Measurements from ENCODE around the gene SCLT1. TPM values are rescaled to one million over a fixed set of nuclear protein-coding genes. Genes with fewer than 3 reads are reported as not detected.
"Not testable (repeated sequence)": the region's sequence is repeated elsewhere in the genome, so short reads cannot be mapped to it uniquely, and the experiment has no call there.

The SCLT1 gene
- total and polyA plus RNA-seq, 2 of the 4 experiments (the other 2 are of a cell fraction): 4.9 to 7.7 TPM

DNA sequence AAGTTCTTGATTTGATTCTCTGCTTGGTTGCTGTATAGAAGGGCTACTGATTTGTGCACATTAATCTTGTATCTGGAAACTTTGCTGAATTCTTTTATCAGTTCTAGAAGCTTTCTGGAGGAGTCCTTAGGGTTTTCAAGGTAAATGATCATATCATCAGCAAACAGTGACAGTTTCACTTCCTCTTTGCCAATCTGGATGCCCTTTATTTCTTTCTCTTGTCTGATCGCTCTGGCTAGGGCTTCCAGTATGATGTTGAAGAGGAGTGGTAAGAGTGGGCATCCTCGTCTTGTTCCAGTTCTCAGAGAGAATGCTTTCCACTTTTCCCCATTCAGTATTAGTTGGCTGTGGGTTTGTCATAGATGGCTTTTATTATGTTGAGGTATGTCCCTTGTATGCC lies 23.8 kb downstream of the SCLT1 start:
- H3K4ac ChIP-seq (ENCODE audit: low read depth, low read length); H4K91ac ChIP-seq (ENCODE audit: insufficient read depth, low read depth, low read length); H4K5ac ChIP-seq (ENCODE audit: low read depth, low read length); H4K20me1 ChIP-seq (ENCODE audit: insufficient read depth, low read length); H2AFZ ChIP-seq (replicated peaks; ENCODE audit: low read length, poor library complexity); H3K4me3 ChIP-seq (ENCODE audit: insufficient read depth, low read depth, low read length); H2AK9ac ChIP-seq (replicated peaks; ENCODE audit: low read depth, low read length, poor library complexity); ATAC-seq (ENCODE audit: low read depth); H3K9me1 ChIP-seq (ENCODE audit: insufficient read depth, low read length); BruUV-seq (replicated peaks); H3K79me1 ChIP-seq (ENCODE audit: low read depth in 1 of 2, low read length in 2 of 2); in situ Hi-C loops (cut with MboI; ENCODE audit: low sequenced_read_pairs); H2BK5ac ChIP-seq (ENCODE audit: low read depth, low read length, poor library complexity, severe bottlenecking); H3K56ac ChIP-seq (ENCODE audit: extremely low read depth, insufficient read depth, low read length); intact Hi-C loops (cut with micrococcal nuclease); H3K14ac ChIP-seq (replicated peaks; ENCODE audit: low read depth, low read length); H2BK20ac ChIP-seq (ENCODE audit: low read depth, low read length); H3K27ac ChIP-seq (ENCODE audit: insufficient read depth, low read length); H4K8ac ChIP-seq (ENCODE audit: low read depth in 2 of 2, low read length in 2 of 2); H3K18ac ChIP-seq (ENCODE audit: low read depth, low read length); H3K9ac ChIP-seq (ENCODE audit: low read depth, low read length); H3K36me3 ChIP-seq (ENCODE audit: control insufficient read depth, insufficient read depth, low read length); CTCF ChIA-PET; H2AK5ac ChIP-seq (ENCODE audit: low read depth, low read length); dilution Hi-C loops (cut with HindIII; ENCODE audit: low sequenced_read_pairs, unreplicated experiment); H3K9me3 ChIP-seq (ENCODE audit: control insufficient read depth, insufficient read depth, low read length); H3K23ac ChIP-seq (ENCODE audit: low read depth, low read length); H2BK15ac ChIP-seq (ENCODE audit: low read depth, low read length); H2BK120ac ChIP-seq (ENCODE audit: low read depth, low read length); POLR2A ChIA-PET (ENCODE audit: unreplicated experiment); H3K4me2 ChIP-seq (ENCODE audit: low read depth, low read length); DNase-seq; H3K27me3 ChIP-seq (ENCODE audit: control insufficient read depth, insufficient read depth, low read length); H3K4me1 ChIP-seq (ENCODE audit: control insufficient read depth, insufficient read depth, low read length): not testable (repeated sequence)
- no CpG with 5 or more reads among the region's 2 CpGs for WGBS, 2 experiments (ENCODE audit: extremely low coverage in 2 of 2, insufficient read length in 1 of 2)
